Neural progenitor cell (in vitro differentiated cells): Measurements from ENCODE around the gene WNT2B. TPM values are rescaled to one million over a fixed set of nuclear protein-coding genes. Genes with fewer than 3 reads are reported as not detected.

Experiments used
- DNase-seq: peaks from one replicate; pipeline ENCODE4 v3.0.0-alpha.2; 2016; ENCODE audit warnings: low spot score
- H2AFZ ChIP-seq: fragments of 200-600 bp; sonication (generic); replicated peaks from 2 replicates; pipeline ENCODE4 v1.6.1; 2016; ENCODE audit warnings: antibody characterized with exemption
- H3F3A ChIP-seq: fragments of 200-600 bp; sonication (generic); 2 replicates; pipeline ENCODE4 v1.6.1; 2016; ENCODE audit warnings: antibody characterized with exemption, low read depth
- H3K27ac ChIP-seq: fragments of 200-600 bp; sonication (generic); 2 replicates; pipeline ENCODE4 v1.5.1; 2016; ENCODE audit warnings: mild to moderate bottlenecking
- H3K27me3 ChIP-seq: fragments of 200-600 bp; sonication (generic); 2 replicates; pipeline ENCODE4 v1.6.1; 2016; ENCODE audit warnings: mild to moderate bottlenecking, moderate library complexity
- H3K36me3 ChIP-seq: fragments of 200-600 bp; sonication (generic); 2 replicates; pipeline ENCODE4 v1.5.1; 2016
- H3K4me1 ChIP-seq: fragments of 200-600 bp; sonication (generic); 2 replicates; pipeline ENCODE4 v1.6.1; 2016; ENCODE audit warnings: mixed run types
- H3K4me2 ChIP-seq: fragments of 200-600 bp; sonication (generic); 2 replicates; pipeline ENCODE4 v1.6.1; 2016
- H3K4me3 ChIP-seq: fragments of 200-600 bp; sonication (generic); 2 replicates; pipeline ENCODE4 v1.5.1; 2016
- H3K79me2 ChIP-seq: fragments of 200-600 bp; sonication (generic); 2 replicates; pipeline ENCODE4 v1.6.1; 2016; ENCODE audit warnings: low read depth
- H3K9ac ChIP-seq: fragments of 200-600 bp; sonication (generic); 2 replicates; pipeline ENCODE4 v1.6.1; 2016
- H3K9me3 ChIP-seq: fragments of 200-600 bp; sonication (generic); 2 replicates; pipeline ENCODE4 v1.5.1; 2016; ENCODE audit warnings: low read depth
- H4K20me1 ChIP-seq: fragments of 200-600 bp; sonication (generic); 2 replicates; pipeline ENCODE4 v1.6.1; 2016; ENCODE audit warnings: low read depth
- H3K27ac Mint-ChIP-seq: 3 replicates; pipeline ENCODE4 v1.8.0; 2021; ENCODE audit warnings: mixed read lengths
- H3K27me3 Mint-ChIP-seq: 2 replicates; pipeline ENCODE4 v1.8.0; 2022; ENCODE audit warnings: low read depth, mild to moderate bottlenecking, inconsistent platforms, moderate library complexity, mixed read lengths; ENCODE audit not compliant: insufficient read depth
- H3K36me3 Mint-ChIP-seq: 3 replicates; pipeline ENCODE4 v1.8.0; 2021; ENCODE audit warnings: mixed read lengths
- H3K4me1 Mint-ChIP-seq: 3 replicates; pipeline ENCODE4 v1.8.0; 2021; ENCODE audit warnings: mixed read lengths
- H3K4me3 Mint-ChIP-seq: 3 replicates; pipeline ENCODE4 v1.8.0; 2021; ENCODE audit warnings: mild to moderate bottlenecking, moderate library complexity, mixed read lengths
- H3K9me3 Mint-ChIP-seq: 3 replicates; pipeline ENCODE4 v1.8.0; 2020; ENCODE audit warnings: mixed read lengths
- EZH2 ChIP-seq: fragments of 200-600 bp; sonication (generic); IDR thresholded peaks from 2 replicates; pipeline ENCODE4 v1.6.1; 2017; ENCODE audit warnings: antibody characterized with exemption, mild to moderate bottlenecking, moderate library complexity
- EZH2phosphoT487 ChIP-seq: fragments of 200-600 bp; sonication (generic); IDR thresholded peaks from 2 replicates; pipeline ENCODE4 v1.6.1; 2017; ENCODE audit warnings: antibody characterized with exemption
- total RNA-seq: library from RNA; depleted of rRNA; stranded (reverse); fragments of >200 nt; gene quantifications from 2 replicates; pipeline ENCODE4 v1.2.3, GENCODE V29; 2015; ENCODE audit warnings: low replicate concordance
- TF ChIP-seq, protein P1 (sequence below): fragments of 200-600 bp; sonication (generic); IDR thresholded peaks from 2 replicates; pipeline ENCODE4 v1.5.1; 2017; ENCODE audit warnings: antibody characterized with exemption, mild to moderate bottlenecking

Gene WNT2B
- total RNA-seq, 1 donor from 2014 or later: 1.6 TPM

DNA sequence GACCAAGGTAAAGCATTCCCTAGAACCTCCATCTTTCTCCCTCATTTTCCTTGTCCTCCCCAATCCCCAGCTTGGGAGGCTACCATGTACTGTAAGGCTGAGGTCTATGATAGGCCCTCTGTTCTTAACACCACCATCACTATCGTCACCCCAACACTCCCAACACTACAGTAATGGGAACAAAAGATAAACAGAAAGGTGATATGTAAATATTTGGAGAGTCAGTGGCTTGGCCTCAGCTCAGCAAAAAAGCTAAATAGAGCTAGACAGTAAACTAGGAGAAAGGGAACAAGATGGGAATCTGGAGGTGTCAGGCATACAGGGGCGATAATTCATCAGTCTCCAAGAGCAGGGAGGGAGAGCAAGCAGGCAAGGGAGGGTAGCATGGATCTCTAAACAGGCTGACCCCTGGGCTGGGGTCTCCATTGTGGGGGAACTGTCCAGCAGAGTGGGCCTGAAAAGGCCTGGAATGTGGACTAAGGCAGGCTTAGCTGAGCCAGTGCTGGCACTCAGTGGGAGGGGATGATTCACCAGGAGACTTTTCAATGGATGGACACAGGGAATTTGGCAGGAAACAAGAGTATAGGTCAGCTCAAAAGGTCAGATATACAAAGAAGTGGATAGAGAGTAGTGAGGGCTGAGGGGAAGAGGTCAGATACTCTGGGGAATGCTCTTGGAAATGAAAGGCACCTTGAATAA lies 6.7 kb downstream of the WNT2B start:
- H3K9me3 ChIP-seq: no peaks in the 10 kb centered on the region
- Mint-ChIP-seq H3K4me1 (peaks cover 74% of the 10 kb centered on the region), H3K27me3 (peaks cover 20% of the 10 kb centered on the region), H3K36me3 (peaks cover 38% of the 10 kb centered on the region), H3K9me3 (no peaks in the 10 kb centered on the region), H3K27ac (peak overlapping the region; percentile 83), H3K4me3 (peak overlapping the region; percentile 62)
- DNase-seq: peak; percentile 96
- H3K9ac ChIP-seq: no peak overlapping the region
- peaks cover 18% of the 10 kb centered on the region for H4K20me1 ChIP-seq
- H3K4me3 ChIP-seq: no peak overlapping the region
- H2AFZ ChIP-seq: no peak overlapping the region
- peaks cover 39% of the 10 kb centered on the region for H3K4me1 ChIP-seq
- TF ChIP-seq EZH2 (no peak), EZH2phosphoT487 (peak; percentile 57)
- TF ChIP-seq, protein P1, sequence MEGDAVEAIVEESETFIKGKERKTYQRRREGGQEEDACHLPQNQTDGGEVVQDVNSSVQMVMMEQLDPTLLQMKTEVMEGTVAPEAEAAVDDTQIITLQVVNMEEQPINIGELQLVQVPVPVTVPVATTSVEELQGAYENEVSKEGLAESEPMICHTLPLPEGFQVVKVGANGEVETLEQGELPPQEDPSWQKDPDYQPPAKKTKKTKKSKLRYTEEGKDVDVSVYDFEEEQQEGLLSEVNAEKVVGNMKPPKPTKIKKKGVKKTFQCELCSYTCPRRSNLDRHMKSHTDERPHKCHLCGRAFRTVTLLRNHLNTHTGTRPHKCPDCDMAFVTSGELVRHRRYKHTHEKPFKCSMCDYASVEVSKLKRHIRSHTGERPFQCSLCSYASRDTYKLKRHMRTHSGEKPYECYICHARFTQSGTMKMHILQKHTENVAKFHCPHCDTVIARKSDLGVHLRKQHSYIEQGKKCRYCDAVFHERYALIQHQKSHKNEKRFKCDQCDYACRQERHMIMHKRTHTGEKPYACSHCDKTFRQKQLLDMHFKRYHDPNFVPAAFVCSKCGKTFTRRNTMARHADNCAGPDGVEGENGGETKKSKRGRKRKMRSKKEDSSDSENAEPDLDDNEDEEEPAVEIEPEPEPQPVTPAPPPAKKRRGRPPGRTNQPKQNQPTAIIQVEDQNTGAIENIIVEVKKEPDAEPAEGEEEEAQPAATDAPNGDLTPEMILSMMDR: no peak
- peak overlapping the region; percentile 73 for H3K4me2 ChIP-seq
- H3F3A ChIP-seq: peaks cover 13% of the 10 kb centered on the region
- no peaks in the 10 kb centered on the region for H3K79me2 ChIP-seq
- H3K27ac ChIP-seq: no peak overlapping the region
- no peaks in the 10 kb centered on the region for H3K36me3 ChIP-seq
- peaks cover 47% of the 10 kb centered on the region for H3K27me3 ChIP-seq

DNA sequence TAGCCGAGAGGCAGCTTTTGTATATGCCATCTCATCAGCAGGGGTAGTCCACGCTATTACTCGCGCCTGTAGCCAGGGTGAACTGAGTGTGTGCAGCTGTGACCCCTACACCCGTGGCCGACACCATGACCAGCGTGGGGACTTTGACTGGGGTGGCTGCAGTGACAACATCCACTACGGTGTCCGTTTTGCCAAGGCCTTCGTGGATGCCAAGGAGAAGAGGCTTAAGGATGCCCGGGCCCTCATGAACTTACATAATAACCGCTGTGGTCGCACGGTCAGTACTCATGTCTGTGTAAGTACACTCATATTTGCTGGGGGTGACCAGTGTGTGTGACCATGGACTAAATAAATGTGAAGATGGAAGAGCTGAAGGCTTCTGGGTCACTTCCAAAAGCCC lies 7.4 kb downstream of the WNT2B start:
- H3K4me1 ChIP-seq: peaks cover 35% of the 10 kb centered on the region
- Mint-ChIP-seq H3K27me3 (peaks cover 18% of the 10 kb centered on the region), H3K4me1 (peaks cover 69% of the 10 kb centered on the region), H3K9me3 (no peaks in the 10 kb centered on the region), H3K4me3 (no peak overlapping the region), H3K27ac (peak overlapping the region; percentile 83), H3K36me3 (peaks cover 43% of the 10 kb centered on the region)
- DNase-seq: no peak
- no peaks in the 10 kb centered on the region for H3K9me3 ChIP-seq
- H3K4me2 ChIP-seq: peak overlapping the region; percentile 67
- no peak overlapping the region for H3K9ac ChIP-seq
- no peaks in the 10 kb centered on the region for H3K79me2 ChIP-seq
- TF ChIP-seq EZH2phosphoT487 (no peak), EZH2 (no peak)
- TF ChIP-seq, protein P1: no peak
- H3K36me3 ChIP-seq: no peaks in the 10 kb centered on the region
- peaks cover 40% of the 10 kb centered on the region for H3K27me3 ChIP-seq
- no peak overlapping the region for H2AFZ ChIP-seq
- no peak overlapping the region for H3K27ac ChIP-seq
- H3K4me3 ChIP-seq: peak overlapping the region; percentile 7
- peaks cover 13% of the 10 kb centered on the region for H3F3A ChIP-seq
- peaks cover 18% of the 10 kb centered on the region for H4K20me1 ChIP-seq

- Histone ChIP-seq H3K79me2 (no peaks in the 10 kb centered on the region), H3F3A (peaks cover 13% of the 10 kb centered on the region), H4K20me1 (peaks cover 18% of the 10 kb centered on the region), H3K27ac (no peak overlapping the region), H3K4me3 (no peak overlapping the region), H3K4me1 (peaks cover 35% of the 10 kb centered on the region), H3K9ac (no peak overlapping the region), H3K9me3 (no peaks in the 10 kb centered on the region), H2AFZ (no peak overlapping the region), H3K36me3 (no peaks in the 10 kb centered on the region), H3K4me2 (no peak overlapping the region), H3K27me3 (peaks cover 30% of the 10 kb centered on the region)
- no peak for DNase-seq
- Mint-ChIP-seq H3K27me3 (peaks cover 21% of the 10 kb centered on the region), H3K4me3 (no peak overlapping the region), H3K27ac (no peak overlapping the region), H3K4me1 (peaks cover 64% of the 10 kb centered on the region), H3K36me3 (peaks cover 45% of the 10 kb centered on the region), H3K9me3 (no peaks in the 10 kb centered on the region)
- TF ChIP-seq EZH2 (no peak), EZH2phosphoT487 (no peak)
- TF ChIP-seq, protein P1: no peak
Measured at GRCh38 chr1:112517231-112517630, 8.5 kb downstream of the WNT2B start.
